Activated CD4-positive, alpha-beta T cell treated with anti-CD3 and anti-CD28 coated beads, Interleukin-2, amount 50 U/mL, for 24 hours (primary cell): ENCODE measurements around the gene BMP7.

Source experiments
- DNase-seq, 2 donors: peaks; one replicate each; pipeline ENCODE4 v3.0.0-alpha.2; 2020; ENCODE audit warnings: low read depth in 1 of 2, low spot score in 1 of 2

Gene BMP7

DNA sequence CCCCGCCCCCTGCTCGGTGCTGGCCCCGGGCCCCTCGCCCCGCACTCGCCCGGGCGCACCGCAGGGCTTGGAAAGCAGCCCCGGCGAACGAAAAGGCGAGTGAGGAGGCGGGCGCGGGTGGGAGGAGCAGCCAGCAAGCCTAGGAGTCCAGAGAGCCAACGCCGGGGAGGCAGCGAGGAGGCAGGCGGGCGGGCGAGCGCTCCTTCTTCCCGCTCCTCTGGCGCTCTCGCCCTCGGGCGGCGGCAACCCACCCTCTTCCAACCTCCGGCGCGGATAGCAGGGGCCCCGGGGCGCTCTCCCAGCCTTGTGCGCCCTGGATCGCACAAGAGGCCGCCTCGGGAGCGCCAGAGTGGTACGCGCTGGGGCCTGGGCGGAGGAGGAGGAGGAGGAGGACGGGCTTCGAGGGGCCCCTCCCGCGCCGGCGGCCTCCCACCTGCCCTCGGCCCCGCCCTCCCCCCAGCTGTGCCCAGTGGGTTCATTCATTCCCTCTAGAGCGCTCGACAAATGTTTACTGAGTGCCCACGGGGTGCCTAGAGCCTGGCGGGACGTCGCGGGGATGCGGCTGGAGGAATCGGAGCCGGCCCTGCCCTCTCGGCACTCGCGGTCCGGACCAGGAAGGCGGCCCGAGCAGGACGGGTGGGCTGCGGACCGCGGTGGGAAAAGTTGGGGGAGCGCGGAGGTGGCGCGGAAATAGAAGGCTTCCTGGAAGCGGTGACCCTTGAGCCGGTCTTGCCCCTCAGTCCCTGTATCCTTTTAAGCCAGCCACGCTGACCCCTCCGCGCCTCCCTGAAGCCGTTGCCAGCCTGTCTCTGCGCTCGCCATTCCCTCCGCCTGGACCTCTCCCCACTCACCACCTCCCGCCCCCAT, at the start of gene BMP7:
BMP7 (minus strand) TSS at position 351 of the 867 bp plus-strand sequence. CDS start 519 bp downstream, outside the sequence.
- no peak for DNase-seq

- no peak for DNase-seq
These were observed 49.6 kb upstream of the BMP7 start for GRCh38 chr20:57315976-57316480.

DNA sequence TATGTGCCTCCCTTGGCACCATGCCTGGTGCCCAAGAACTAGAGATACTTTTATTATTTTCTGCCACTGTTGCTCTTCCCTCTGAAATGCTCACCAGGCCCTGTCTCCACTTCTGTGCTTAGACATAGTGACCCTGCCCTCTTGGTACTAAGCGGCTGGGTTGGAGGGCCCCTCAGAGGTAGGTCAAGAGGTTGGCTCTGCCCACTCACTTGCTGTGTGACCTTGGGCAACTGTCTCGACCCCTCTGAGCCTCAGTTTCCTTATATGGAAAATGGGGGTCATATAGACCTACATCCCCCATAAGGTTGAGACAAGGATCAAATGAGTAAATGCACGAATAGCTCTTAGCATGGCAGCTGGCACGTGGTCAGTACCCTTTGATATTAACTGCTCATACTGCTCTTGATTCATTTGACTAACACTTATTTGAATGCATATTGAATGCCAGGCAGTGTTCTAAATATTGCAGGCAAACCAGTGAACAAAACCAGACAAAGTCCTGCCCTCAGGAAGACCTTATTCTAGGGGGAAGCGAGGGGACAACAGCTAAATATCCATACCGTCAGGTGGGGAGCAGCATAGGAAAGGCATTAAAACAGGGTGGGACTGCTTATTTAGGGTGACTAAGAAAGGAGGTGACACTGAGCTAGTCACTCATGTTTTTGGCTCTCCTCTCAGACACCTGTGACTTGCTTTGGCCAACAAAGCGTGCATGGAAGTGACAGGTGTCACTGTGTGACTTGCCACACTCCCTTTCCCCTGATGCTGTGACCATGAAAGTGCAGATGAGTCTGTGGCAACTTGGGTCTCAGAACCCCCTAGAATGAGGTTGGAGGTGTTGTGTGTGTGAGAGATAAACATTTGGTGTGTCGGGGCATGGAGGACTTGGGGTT, 48.9 kb upstream of the BMP7 start:
- no peak for DNase-seq

DNA sequence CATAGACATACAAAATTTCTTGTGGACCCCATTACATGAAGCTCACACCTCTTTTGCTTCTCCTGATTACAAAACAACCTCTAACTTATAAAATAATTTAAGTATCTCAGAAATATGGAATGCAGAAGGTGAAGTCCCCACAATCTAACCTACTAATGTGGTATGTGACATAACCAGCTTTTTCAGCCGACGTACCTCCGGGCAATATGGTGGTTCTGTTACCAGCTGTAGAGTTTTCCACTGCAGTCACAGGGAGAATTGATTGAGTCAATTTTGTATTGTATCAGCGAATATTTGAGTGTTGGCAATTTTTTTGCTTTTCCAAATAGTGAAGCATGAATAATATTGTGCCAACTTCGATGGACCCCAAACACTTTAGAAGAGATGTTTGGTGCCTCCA, 47.5 kb upstream of the BMP7 start:
- DNase-seq: no peak

DNA sequence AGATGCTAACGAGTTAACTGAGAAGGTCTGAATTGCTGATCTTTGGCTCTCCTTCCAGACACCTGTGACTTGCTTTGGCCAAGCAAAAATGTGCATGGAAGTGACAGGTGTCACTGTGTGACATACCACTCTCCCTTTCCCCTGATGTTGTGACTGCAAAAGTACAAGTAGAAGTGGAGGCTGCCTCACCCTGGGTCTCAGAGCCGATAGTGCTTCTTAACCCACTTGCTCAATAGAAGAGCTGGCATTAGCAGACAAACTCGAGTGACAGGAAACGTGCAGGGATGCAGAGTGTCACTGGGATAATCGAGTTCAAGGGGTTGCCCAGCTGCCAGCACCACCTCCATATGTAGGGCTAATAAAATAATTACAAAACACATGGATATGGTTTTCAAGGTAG, 46.8 kb upstream of the BMP7 start:
- DNase-seq: no peak

GRCh38 chr20:57312138-57312537, 45.7 kb upstream of the BMP7 start:
- no peak for DNase-seq

- no peak for DNase-seq
These were observed 44.5 kb upstream of the BMP7 start for GRCh38 chr20:57310821-57311514.

- no peak for DNase-seq
These were observed 43.2 kb upstream of the BMP7 start for GRCh38 chr20:57309544-57310115.

GRCh38 chr20:57308451-57309271, 42.2 kb upstream of the BMP7 start:
- no peak for DNase-seq

DNA sequence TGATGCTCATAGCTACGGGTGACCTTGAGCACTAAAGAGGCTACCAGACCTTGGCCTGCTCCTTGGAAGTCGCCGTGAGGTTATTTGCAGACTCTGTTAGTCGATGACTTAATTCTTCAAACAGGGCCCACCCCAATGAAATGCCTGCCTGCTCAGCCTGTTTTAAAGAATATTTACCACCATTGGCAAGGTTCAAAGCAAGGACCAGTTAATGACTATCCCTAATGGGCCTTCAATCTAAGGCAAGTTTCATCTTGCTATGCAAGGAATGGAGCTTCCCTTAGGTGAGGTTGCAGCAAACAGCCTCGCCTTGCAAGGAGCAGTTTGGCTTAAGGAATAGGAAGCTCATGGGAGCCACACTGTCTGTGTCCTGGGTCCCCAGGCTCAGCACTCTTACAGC, 40.3 kb upstream of the BMP7 start:
- DNase-seq: no peak

DNA sequence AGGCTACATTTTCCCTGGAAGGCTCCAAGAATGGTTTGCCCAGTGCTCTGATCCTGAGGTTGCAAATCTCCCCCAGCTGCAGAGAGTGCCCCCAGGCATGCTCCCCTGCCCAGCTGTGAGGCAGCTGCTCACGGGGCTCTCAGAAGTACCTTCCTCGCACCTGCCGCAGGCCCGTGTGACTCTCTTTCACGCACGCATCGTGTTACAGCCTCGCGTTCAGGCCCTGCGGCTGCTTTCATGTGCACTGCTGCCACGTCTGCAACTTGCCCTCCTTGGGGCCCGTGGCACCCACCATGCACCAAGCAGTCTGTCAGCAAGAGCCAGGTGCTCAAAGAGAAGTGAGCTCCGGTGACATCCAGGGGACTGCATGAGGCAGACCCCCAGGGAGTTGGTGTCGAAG, 34.6 kb upstream of the BMP7 start:
- no peak for DNase-seq

DNA sequence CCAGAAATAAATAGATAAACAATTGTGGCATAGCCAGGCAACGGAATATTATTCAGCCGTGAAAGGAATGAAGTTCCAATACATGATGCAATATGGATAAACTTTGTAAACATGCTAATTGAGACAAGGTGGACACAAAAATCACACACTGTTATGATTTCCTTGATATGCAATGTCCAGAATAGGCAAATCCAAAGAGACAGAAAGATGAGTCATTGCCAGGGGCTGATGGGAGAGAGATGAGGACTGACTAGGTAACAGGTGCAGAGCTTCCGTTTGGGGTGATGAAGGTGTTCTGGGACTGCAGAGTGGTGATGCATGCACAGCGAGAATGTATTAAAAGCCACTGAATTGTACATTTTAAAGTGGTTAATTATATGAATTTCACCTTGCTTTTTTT, 32.0 kb upstream of the BMP7 start:
- DNase-seq: no peak

GRCh38 chr20:57294550-57294949, 28.1 kb upstream of the BMP7 start:
- no peak for DNase-seq

GRCh38 chr20:57293995-57294394, 27.6 kb upstream of the BMP7 start:
- no peak for DNase-seq

- DNase-seq: no peak
These were observed 26.2 kb upstream of the BMP7 start for GRCh38 chr20:57292611-57293010.

DNA sequence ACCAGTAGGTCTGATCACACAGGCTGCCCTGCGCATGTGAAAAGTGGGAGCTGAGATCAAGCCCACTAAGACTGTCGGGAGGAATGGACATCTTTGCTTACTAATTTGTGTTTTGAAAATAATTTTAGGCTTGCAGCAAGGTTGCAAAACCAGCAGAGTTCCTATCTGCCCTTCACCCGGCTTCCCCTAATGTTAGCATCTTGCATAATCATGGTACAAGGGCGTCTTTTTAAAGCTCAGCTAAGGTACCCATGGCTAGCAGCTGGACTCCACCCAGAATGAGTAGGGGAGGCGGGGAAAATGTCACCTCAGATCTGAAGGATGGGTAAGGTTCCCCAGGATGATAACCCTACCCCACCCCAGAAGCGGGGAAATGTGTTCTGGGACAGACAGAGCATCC, 25.3 kb upstream of the BMP7 start:
- DNase-seq: no peak

GRCh38 chr20:57291003-57291402, 24.6 kb upstream of the BMP7 start:
- no peak for DNase-seq

DNA sequence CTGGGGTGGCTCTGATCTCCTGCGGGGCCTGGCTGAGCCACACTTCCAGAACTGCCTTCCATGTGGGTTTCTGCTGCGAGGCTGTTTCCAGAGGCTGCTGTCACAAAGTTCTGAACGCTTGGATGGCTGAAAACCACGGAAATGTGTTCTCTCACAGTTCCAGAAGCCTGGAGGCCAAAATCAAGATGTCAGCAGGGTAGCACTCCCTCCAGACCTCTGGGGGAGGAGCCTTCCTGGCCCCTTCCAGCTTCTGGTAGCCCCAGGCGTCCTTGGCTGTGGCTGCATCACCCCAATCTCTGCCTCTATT, 23.7 kb upstream of the BMP7 start:
- no peak for DNase-seq

GRCh38 chr20:57289391-57290177, 23.1 kb upstream of the BMP7 start:
- DNase-seq: no peak
